ENCODE data around the gene UTS2R. TPM values are rescaled to one million over a fixed set of nuclear protein-coding genes. Genes with fewer than 3 reads are reported as not detected.

UTS2R gene
- total RNA-seq, 1 donor from 2014 or later = 0.10 TPM

Other genes with a start within 250 kb of the UTS2R start
- gene CCDC57, start 158.9 kb upstream of the UTS2R start, total RNA-seq = 7.3 and 28.2 TPM in 2 replicates
- gene SLC16A3, start 142.7 kb upstream of the UTS2R start, total RNA-seq = 290 and 393 TPM in 2 replicates
- gene CSNK1D, start 98.1 kb upstream of the UTS2R start, total RNA-seq = 55.4 and 115 TPM in 2 replicates
- gene CD7, start 54.2 kb upstream of the UTS2R start, total RNA-seq = not detected in 2 replicates
- 2.4 and 7.8 TPM in 2 replicates for gene SECTM1, start 38.0 kb upstream of the UTS2R start, total RNA-seq
- gene TEX19, start 12.5 kb upstream of the UTS2R start, total RNA-seq = 0.05 TPM in 1 of 2 replicates, not detected in the other
- gene HEXD, start 46.6 kb downstream of the UTS2R start, total RNA-seq = 8.5 and 21.7 TPM in 2 replicates
- gene OGFOD3, start 46.8 kb downstream of the UTS2R start, total RNA-seq = 37.2 and 48.7 TPM in 2 replicates
- gene CYBC1, start 79.0 kb downstream of the UTS2R start, total RNA-seq = 30.6 and 100 TPM in 2 replicates
- 31.1 and 52.4 TPM in 2 replicates for gene NARF, start 87.0 kb downstream of the UTS2R start, total RNA-seq
- gene FOXK2, start 148.0 kb downstream of the UTS2R start, total RNA-seq = 20.1 and 35.5 TPM in 2 replicates

Measured in renal cortical epithelial cell (primary cell).